ENCODE results near the gene CNBD2.
"Not testable (repeated sequence)": the region's sequence is repeated elsewhere in the genome, so short reads cannot be mapped to it uniquely, and the experiment has no call there.

CNBD2 gene

GRCh38 chr20:36064658-36065426 lies 96.5 kb downstream of the CNBD2 start:
- no peaks in the 10 kb centered on the region for H4K20me1 ChIP-seq (ENCODE audit: insufficient read depth)
- H3K4me2 ChIP-seq = peak overlapping the region; percentile 94
- H3K4me3 ChIP-seq (IDR thresholded peaks at IDR 0.05; ENCODE audit: insufficient read depth, low read depth, low read length) = no peak overlapping the region
- peaks cover 6% of the 10 kb centered on the region for H3K4me1 ChIP-seq (ENCODE audit: low read depth, poor library complexity, severe bottlenecking)
- H3K79me2 ChIP-seq (ENCODE audit: insufficient read depth, low read depth) = no peaks in the 10 kb centered on the region
- H3K9ac ChIP-seq = peak overlapping the region; percentile 45; the same call in 1 of the 2 replicates
- H3K36me3 ChIP-seq (ENCODE audit: insufficient read depth) = no peaks in the 10 kb centered on the region
- no peak for TF ChIP-seq CTCF (conservative IDR thresholded peaks at IDR 0.05; ENCODE audit: low read depth, low read length)
- H3K27me3 ChIP-seq (ENCODE audit: insufficient read depth, low read depth) = no peaks in the 10 kb centered on the region
- H2AFZ ChIP-seq (ENCODE audit: low read depth) = peak overlapping the region; percentile 97
- no peak overlapping the region for H3K27ac ChIP-seq

- Histone ChIP-seq H4K20me1 (ENCODE audit: insufficient read depth) (no peaks in the 10 kb centered on the region), H3K9ac (no peak overlapping the region), H2AFZ (ENCODE audit: low read depth) (peak overlapping the region; percentile 97; the same call in 1 of the 2 replicates), H3K27ac (no peak overlapping the region), H3K4me1 (ENCODE audit: low read depth, poor library complexity, severe bottlenecking) (peaks cover 6% of the 10 kb centered on the region), H3K36me3 (ENCODE audit: insufficient read depth) (no peaks in the 10 kb centered on the region), H3K27me3 (ENCODE audit: insufficient read depth, low read depth) (no peaks in the 10 kb centered on the region), H3K79me2 (ENCODE audit: insufficient read depth, low read depth) (no peaks in the 10 kb centered on the region), H3K4me3 (IDR thresholded peaks at IDR 0.05; ENCODE audit: insufficient read depth, low read depth, low read length) (no peak overlapping the region), H3K4me2 (peak overlapping the region; percentile 94)
- no peak for TF ChIP-seq CTCF (conservative IDR thresholded peaks at IDR 0.05; ENCODE audit: low read depth, low read length)
These were observed 97.1 kb downstream of the CNBD2 start for GRCh38 chr20:36065427-36065998.

GRCh38 chr20:36066777-36067176 lies 98.4 kb downstream of the CNBD2 start:
- no peak overlapping the region for H3K4me3 ChIP-seq (IDR thresholded peaks at IDR 0.05; ENCODE audit: insufficient read depth, low read depth, low read length)
- no peaks in the 10 kb centered on the region for H3K27me3 ChIP-seq (ENCODE audit: insufficient read depth, low read depth)
- H3K36me3 ChIP-seq (ENCODE audit: insufficient read depth) = no peaks in the 10 kb centered on the region
- H3K27ac ChIP-seq = no peak overlapping the region
- no peak overlapping the region for H3K9ac ChIP-seq
- no peak overlapping the region for H3K4me2 ChIP-seq
- no peaks in the 10 kb centered on the region for H3K79me2 ChIP-seq (ENCODE audit: insufficient read depth, low read depth)
- no peak overlapping the region for H2AFZ ChIP-seq (ENCODE audit: low read depth)
- no peak for TF ChIP-seq CTCF (conservative IDR thresholded peaks at IDR 0.05; ENCODE audit: low read depth, low read length)
- peaks cover 6% of the 10 kb centered on the region for H3K4me1 ChIP-seq (ENCODE audit: low read depth, poor library complexity, severe bottlenecking)
- no peaks in the 10 kb centered on the region for H4K20me1 ChIP-seq (ENCODE audit: insufficient read depth)

GRCh38 chr20:36068526-36068925 lies 100.1 kb downstream of the CNBD2 start:
- H3K27ac ChIP-seq; H3K36me3 ChIP-seq (ENCODE audit: insufficient read depth); H3K4me1 ChIP-seq (ENCODE audit: low read depth, poor library complexity, severe bottlenecking); H4K20me1 ChIP-seq (ENCODE audit: insufficient read depth); H3K4me3 ChIP-seq (IDR thresholded peaks at IDR 0.05; ENCODE audit: insufficient read depth, low read depth, low read length); H3K27me3 ChIP-seq (ENCODE audit: insufficient read depth, low read depth); H3K79me2 ChIP-seq (ENCODE audit: insufficient read depth, low read depth); H2AFZ ChIP-seq (ENCODE audit: low read depth); H3K4me2 ChIP-seq; H3K9ac ChIP-seq: not testable (repeated sequence)

- Histone ChIP-seq H3K27ac (no peak overlapping the region), H3K4me3 (IDR thresholded peaks at IDR 0.05; ENCODE audit: insufficient read depth, low read depth, low read length) (no peak overlapping the region), H3K36me3 (ENCODE audit: insufficient read depth) (no peaks in the 10 kb centered on the region), H2AFZ (ENCODE audit: low read depth) (no peak overlapping the region), H3K9ac (no peak overlapping the region), H3K27me3 (ENCODE audit: insufficient read depth, low read depth) (no peaks in the 10 kb centered on the region; the same call in 1 of the 2 replicates), H3K4me2 (no peak overlapping the region), H3K79me2 (ENCODE audit: insufficient read depth, low read depth) (no peaks in the 10 kb centered on the region), H4K20me1 (ENCODE audit: insufficient read depth) (no peaks in the 10 kb centered on the region), H3K4me1 (ENCODE audit: low read depth, poor library complexity, severe bottlenecking) (no peaks in the 10 kb centered on the region)
- TF ChIP-seq CTCF (conservative IDR thresholded peaks at IDR 0.05; ENCODE audit: low read depth, low read length) = no peak
These were observed 102.1 kb downstream of the CNBD2 start for GRCh38 chr20:36070451-36070850.
